SU-DHL-6 (cell line): Measurements from ENCODE around the gene AGBL5.

Experiments used
- EZH2phosphoT487 ChIP-seq: fragments of 200-600 bp; sonication (generic), shearing (Covaris generic); conservative IDR thresholded peaks from 2 replicates; pipeline ENCODE4 v1.6.1; 2018; ENCODE audit warnings: mild to moderate bottlenecking, antibody characterized with exemption, low read length, moderate library complexity, mixed read lengths
- TF ChIP-seq, protein P1 (sequence below): fragments of 200-600 bp; sonication (generic); IDR thresholded peaks from one replicate; pipeline ENCODE4 v1.5.1; 2017; ENCODE audit warnings: antibody characterized with exemption, mild to moderate bottlenecking, low read length, moderate library complexity; ENCODE audit not compliant: insufficient read depth, poor library complexity, severe bottlenecking

DNA sequence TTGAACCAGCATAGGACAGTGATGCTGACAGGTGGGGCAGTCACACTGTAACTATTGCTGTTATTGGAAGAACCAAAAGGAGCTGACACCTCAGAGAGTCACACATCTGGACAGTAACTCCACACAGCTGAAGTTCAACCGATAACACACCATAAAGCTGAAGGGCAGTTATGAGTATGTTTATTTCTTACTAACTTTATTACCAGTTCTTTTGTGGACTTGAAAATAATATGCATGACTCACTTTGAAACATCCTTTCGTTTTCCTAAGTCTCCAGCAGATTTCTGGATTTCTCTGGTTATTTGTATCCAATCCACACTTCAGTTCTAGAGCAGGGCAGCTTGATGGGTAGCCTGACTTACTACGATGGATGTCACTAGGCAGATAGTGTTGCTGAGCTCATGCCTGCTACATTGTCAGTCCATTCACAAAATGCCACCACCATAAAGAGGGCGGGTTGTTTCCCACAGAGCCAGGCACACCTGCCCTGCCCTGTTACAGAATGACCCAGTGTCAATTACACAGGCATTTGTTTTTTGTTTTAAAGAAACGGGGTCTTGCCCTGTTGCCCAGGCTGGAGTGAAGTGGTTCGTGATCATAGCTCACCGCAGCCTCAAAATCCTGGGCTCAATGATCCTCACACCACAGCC, 8.4 kb upstream of the AGBL5 start:
- TF ChIP-seq, protein P1, sequence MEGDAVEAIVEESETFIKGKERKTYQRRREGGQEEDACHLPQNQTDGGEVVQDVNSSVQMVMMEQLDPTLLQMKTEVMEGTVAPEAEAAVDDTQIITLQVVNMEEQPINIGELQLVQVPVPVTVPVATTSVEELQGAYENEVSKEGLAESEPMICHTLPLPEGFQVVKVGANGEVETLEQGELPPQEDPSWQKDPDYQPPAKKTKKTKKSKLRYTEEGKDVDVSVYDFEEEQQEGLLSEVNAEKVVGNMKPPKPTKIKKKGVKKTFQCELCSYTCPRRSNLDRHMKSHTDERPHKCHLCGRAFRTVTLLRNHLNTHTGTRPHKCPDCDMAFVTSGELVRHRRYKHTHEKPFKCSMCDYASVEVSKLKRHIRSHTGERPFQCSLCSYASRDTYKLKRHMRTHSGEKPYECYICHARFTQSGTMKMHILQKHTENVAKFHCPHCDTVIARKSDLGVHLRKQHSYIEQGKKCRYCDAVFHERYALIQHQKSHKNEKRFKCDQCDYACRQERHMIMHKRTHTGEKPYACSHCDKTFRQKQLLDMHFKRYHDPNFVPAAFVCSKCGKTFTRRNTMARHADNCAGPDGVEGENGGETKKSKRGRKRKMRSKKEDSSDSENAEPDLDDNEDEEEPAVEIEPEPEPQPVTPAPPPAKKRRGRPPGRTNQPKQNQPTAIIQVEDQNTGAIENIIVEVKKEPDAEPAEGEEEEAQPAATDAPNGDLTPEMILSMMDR, result no peak
- TF ChIP-seq EZH2phosphoT487, result no peak
